K562 (cell line): Measurements from ENCODE around the gene ATXN1. TPM values are rescaled to one million over a fixed set of nuclear protein-coding genes. Genes with fewer than 3 reads are reported as not detected.

Experiments
- BRF1 ChIP-seq: IDR thresholded peaks from 3 replicates; pipeline ENCODE4 v1.6.1; 2011; ENCODE audit warnings: borderline replicate concordance, mild to moderate bottlenecking; ENCODE audit not compliant: insufficient read length; ENCODE audit errors: extremely low read depth
- CEBPZ ChIP-seq: fragments of 150-350 bp; IDR thresholded peaks from 2 replicates; pipeline ENCODE4 v1.6.1; 2014; ENCODE audit warnings: low read depth, mild to moderate bottlenecking, low read length, borderline replicate concordance
- MEIS2 ChIP-seq: fragments of 450-650 bp; IDR thresholded peaks from 2 replicates; pipeline ENCODE4 v1.6.1; 2014; ENCODE audit warnings: mild to moderate bottlenecking; ENCODE audit not compliant: partially characterized antibody
- SP2 ChIP-seq: IDR thresholded peaks from 2 replicates; pipeline ENCODE4 v1.6.1; 2011; ENCODE audit warnings: mild to moderate bottlenecking, low read depth, low read length, moderate library complexity; ENCODE audit not compliant: poor library complexity, severe bottlenecking; ENCODE audit errors: extremely low read depth
- ZNF12 ChIP-seq: sonication (generic); formaldehyde crosslinking; IDR thresholded peaks from 2 replicates; pipeline ENCODE4 v1.4.0; 2020; ENCODE audit warnings: mild to moderate bottlenecking, missing genetic modification reagents
- ZNF143 ChIP-seq: sonication (generic); formaldehyde crosslinking; IDR thresholded peaks from 2 replicates; pipeline ENCODE4 v1.9.0; 2022; ENCODE audit warnings: mild to moderate bottlenecking, missing genetic modification reagents
- polyA plus RNA-seq, 8 experiments: library from polyadenylated mRNA; depleted of rRNA in 4 of 8; stranded (reverse) in 5 of 8; unstranded in 3 of 8; fragments of >200 nt; fragmentation: Nextera tagmentation in 2 of 8; fragmentation: Illumina TruSeq in 1 of 8; extraction: Ambion mirVana in 2 of 8; extraction: Trizol in 1 of 8; gene quantifications; 2 replicates each; pipeline versions ENCODE4 v1.2.1 to v1.2.3, GENCODE V29; 2011 to 2014; ENCODE audit warnings: inconsistent platforms in 1 of 8, missing spikeins in 1 of 8
- total RNA-seq, 7 experiments: library from RNA; depleted of rRNA in 6 of 7; stranded (reverse); fragments of >200 nt in 6 of 7; fragmentation: Illumina TruSeq in 2 of 7; extraction: Trizol in 2 of 7; gene quantifications; 2 replicates each; pipeline versions ENCODE4 v1.2.1 to v1.2.3, GENCODE V29; 2011 to 2021; ENCODE audit warnings: low replicate concordance in 1 of 7

ATXN1 gene
- total and polyA plus RNA-seq, 9 of the 15 experiments (the other 6 are each of a cell fraction or from before 2014, with no cell fraction given): under 0.01 to 1.2 (median 0.58) TPM

- TF ChIP-seq CEBPZ (no peak), ZNF12 (CRISPR knock-in tag) (no peak), MEIS2 (no peak), ZNF143 (no peak), BRF1 (no peak), SP2 (no peak)
Measured at GRCh38 chr6:16338577-16339264, 422.5 kb downstream of the ATXN1 start (continued).
